Panc1 (cell line): ENCODE measurements around the gene LRRC70.

ENCODE experiments used
- POLR2AphosphoS5 ChIP-seq: IDR thresholded peaks from 2 replicates; pipeline ENCODE4 v1.6.1; 2012; ENCODE audit warnings: mild to moderate bottlenecking, low read depth, low read length, moderate library complexity
- TF ChIP-seq, protein P1 (sequence below): fragments of 450-650 bp; IDR thresholded peaks from 2 replicates; pipeline ENCODE4 v1.5.1; 2017; ENCODE audit warnings: mild to moderate bottlenecking

DNA sequence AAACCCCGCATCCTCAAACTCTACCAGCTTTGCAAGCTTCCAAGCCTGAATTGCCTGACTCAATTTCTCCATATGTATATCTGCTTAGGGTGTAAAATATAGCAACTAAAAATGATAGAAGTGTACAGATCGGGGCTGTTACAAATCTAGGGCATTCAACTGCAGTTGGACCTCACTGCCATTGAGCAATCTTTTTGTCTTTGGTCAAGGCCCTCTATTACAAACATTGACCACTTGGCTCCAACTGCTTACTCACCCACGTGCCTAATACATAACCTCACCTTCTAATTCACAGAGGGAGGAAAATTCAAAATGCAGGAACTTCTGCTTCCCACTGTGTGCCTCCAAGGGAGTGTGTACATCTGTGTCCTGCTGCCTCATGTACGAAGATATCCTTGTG lies 10.0 kb downstream of the LRRC70 start:
- TF ChIP-seq, protein P1, sequence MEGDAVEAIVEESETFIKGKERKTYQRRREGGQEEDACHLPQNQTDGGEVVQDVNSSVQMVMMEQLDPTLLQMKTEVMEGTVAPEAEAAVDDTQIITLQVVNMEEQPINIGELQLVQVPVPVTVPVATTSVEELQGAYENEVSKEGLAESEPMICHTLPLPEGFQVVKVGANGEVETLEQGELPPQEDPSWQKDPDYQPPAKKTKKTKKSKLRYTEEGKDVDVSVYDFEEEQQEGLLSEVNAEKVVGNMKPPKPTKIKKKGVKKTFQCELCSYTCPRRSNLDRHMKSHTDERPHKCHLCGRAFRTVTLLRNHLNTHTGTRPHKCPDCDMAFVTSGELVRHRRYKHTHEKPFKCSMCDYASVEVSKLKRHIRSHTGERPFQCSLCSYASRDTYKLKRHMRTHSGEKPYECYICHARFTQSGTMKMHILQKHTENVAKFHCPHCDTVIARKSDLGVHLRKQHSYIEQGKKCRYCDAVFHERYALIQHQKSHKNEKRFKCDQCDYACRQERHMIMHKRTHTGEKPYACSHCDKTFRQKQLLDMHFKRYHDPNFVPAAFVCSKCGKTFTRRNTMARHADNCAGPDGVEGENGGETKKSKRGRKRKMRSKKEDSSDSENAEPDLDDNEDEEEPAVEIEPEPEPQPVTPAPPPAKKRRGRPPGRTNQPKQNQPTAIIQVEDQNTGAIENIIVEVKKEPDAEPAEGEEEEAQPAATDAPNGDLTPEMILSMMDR: no peak
- TF ChIP-seq POLR2AphosphoS5: no peak
